Body of pancreas (tissue), 4 donors: ENCODE data around the gene ANO2. TPM values are rescaled to one million over a fixed set of nuclear protein-coding genes. Genes with fewer than 3 reads are reported as not detected.

Source experiments
- ATAC-seq: fragments of 150-250 bp; one replicate; pipeline ENCODE4 v1.9.1; 2016
- DNase-seq, 4 donors: peaks; one replicate each; pipeline ENCODE4 v3.0.0-alpha.2; 2019
- H3K27ac ChIP-seq, 4 donors: fragments of 200-600 bp; sonication (generic); 1 replicate in 3 of 4; 2 replicates in 1 of 4; pipeline versions ENCODE4 v1.5.1 to v1.6.1; 2016 to 2019; ENCODE audit warnings: mild to moderate bottlenecking in 1 of 4, mixed read lengths in 1 of 4, moderate library complexity in 1 of 4
- H3K27me3 ChIP-seq, 2 donors: fragments of 200-600 bp; sonication (generic); one replicate each; pipeline ENCODE4 v1.6.0; 2016; ENCODE audit warnings: mild to moderate bottlenecking in 1 of 2
- H3K36me3 ChIP-seq, 2 donors: fragments of 200-600 bp; sonication (generic); replicated peaks in 1 of 2; 2 replicates each; pipeline ENCODE4 v1.5.1; 2016; ENCODE audit warnings: low read depth in 2 of 2; ENCODE audit not compliant: insufficient read depth in 1 of 2
- H3K4me1 ChIP-seq: fragments of 200-600 bp; sonication (generic); one replicate; pipeline ENCODE4 v1.6.0; 2016
- H3K4me3 ChIP-seq, 2 donors: fragments of 200-600 bp; sonication (generic); 1 replicate in 1 of 2; 2 replicates in 1 of 2; pipeline ENCODE4 v1.5.1; 2016 to 2019
- H3K9me3 ChIP-seq, 3 donors: fragments of 200-600 bp; sonication (generic); 1 replicate in 2 of 3; 2 replicates in 1 of 3; pipeline ENCODE4 v1.5.1; 2016
- POLR2A ChIP-seq, 3 donors: fragments of 450-650 bp; IDR thresholded peaks; one replicate each; pipeline ENCODE4 v1.6.1; 2016; ENCODE audit warnings: antibody characterized with exemption in 3 of 3, mild to moderate bottlenecking in 2 of 3
- WGBS, 2 donors: methylation state at CpG; one replicate each; pipeline ENCODE4 v1.1.5; 2017; 5-methylcytosine and 5-hydroxymethylcytosine counted together
- intact Hi-C: fragments of 100-400 bp; cut with DNase I; formaldehyde crosslinking; loops from one replicate; pipeline ENCODE4 v1.15.1; 2023
- total RNA-seq, 2 donors: library from RNA; depleted of rRNA; stranded (reverse); fragments of >200 nt; gene quantifications; one replicate each; pipeline ENCODE4 v1.1.0, GENCODE V29; 2016
- TF ChIP-seq, protein P1 (sequence below), 7 experiments: fragments of 450-650 bp in 4 of 7; fragments of 200-600 bp in 3 of 7; sonication (generic) in 3 of 7; IDR thresholded peaks; one replicate each; pipeline ENCODE4 v1.5.1; 2016 to 2019; ENCODE audit warnings: antibody characterized with exemption in 7 of 7

Gene ANO2
- total RNA-seq, 2 donors from 2014 or later: 2.1 to 4.3 TPM

DNA sequence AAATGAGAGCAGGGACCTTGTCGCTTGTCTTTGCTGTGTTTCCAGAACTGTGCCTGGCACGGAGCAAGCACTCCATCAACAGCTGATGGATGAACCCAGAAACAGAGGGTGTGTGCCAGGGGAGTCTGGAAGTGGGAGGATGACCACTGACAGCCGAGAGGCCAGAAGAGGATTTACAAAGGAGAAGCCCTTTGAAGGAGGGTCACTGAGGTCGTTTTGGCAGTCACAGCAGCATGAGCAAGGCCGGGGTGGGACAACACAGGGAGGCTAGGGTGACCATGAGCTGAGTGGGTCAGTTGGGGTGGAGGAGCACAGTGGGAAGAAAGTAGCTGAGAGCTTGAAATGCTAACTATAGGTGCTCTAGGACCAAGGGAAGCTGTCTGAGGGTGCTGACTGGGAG, 313.6 kb downstream of the ANO2 start:
- TF ChIP-seq, protein P1, sequence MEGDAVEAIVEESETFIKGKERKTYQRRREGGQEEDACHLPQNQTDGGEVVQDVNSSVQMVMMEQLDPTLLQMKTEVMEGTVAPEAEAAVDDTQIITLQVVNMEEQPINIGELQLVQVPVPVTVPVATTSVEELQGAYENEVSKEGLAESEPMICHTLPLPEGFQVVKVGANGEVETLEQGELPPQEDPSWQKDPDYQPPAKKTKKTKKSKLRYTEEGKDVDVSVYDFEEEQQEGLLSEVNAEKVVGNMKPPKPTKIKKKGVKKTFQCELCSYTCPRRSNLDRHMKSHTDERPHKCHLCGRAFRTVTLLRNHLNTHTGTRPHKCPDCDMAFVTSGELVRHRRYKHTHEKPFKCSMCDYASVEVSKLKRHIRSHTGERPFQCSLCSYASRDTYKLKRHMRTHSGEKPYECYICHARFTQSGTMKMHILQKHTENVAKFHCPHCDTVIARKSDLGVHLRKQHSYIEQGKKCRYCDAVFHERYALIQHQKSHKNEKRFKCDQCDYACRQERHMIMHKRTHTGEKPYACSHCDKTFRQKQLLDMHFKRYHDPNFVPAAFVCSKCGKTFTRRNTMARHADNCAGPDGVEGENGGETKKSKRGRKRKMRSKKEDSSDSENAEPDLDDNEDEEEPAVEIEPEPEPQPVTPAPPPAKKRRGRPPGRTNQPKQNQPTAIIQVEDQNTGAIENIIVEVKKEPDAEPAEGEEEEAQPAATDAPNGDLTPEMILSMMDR (IDR thresholded peaks at IDR 0.05): no peak
- TF ChIP-seq POLR2A (IDR thresholded peaks at IDR 0.05): no peak
- H3K27ac ChIP-seq: no peak overlapping the region
- H3K36me3 ChIP-seq: no peaks in the 10 kb centered on the region
- ATAC-seq (no peak), DNase-seq (no peak)
- H3K4me1 ChIP-seq: no peaks in the 10 kb centered on the region
- 49 to 54% methylated on average over 5 of the region's 5 CpGs for WGBS, 2 donors
- H3K4me3 ChIP-seq: no peak overlapping the region
- H3K27me3 ChIP-seq: no peaks in the 10 kb centered on the region
- H3K9me3 ChIP-seq: no peaks in the 10 kb centered on the region
- intact Hi-C loops: no loop called here

DNA sequence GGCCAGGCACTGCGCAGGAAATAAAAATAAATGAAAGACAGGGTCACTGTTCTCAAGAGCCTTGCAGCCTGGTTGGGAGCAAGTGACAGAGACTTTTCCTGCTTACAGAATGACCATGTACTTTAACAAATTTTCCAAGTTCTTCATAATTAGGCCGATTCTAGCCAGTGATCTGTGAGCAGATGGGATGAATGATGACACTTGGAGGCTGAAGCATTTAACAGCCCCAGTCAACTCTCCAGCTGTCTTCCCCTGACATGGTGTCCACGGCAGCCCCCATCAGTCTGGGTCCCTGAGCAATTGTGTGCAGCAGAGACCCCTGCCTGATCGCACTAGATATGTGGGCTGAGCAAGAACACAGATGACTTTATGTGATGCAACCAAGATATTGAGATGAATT, 314.3 kb downstream of the ANO2 start:
- 68 to 71% methylated on average over 4 of the region's 4 CpGs for WGBS, 2 donors
- H3K27me3 ChIP-seq: no peaks in the 10 kb centered on the region
- no peak overlapping the region for H3K27ac ChIP-seq
- DNase-seq (no peak), ATAC-seq (no peak)
- TF ChIP-seq, protein P1 (IDR thresholded peaks at IDR 0.05): no peak
- no peak for TF ChIP-seq POLR2A (IDR thresholded peaks at IDR 0.05)
- H3K9me3 ChIP-seq: no peaks in the 10 kb centered on the region
- H3K36me3 ChIP-seq: no peaks in the 10 kb centered on the region
- H3K4me1 ChIP-seq: no peaks in the 10 kb centered on the region
- intact Hi-C loops: no loop called here
- H3K4me3 ChIP-seq: no peak overlapping the region

DNA sequence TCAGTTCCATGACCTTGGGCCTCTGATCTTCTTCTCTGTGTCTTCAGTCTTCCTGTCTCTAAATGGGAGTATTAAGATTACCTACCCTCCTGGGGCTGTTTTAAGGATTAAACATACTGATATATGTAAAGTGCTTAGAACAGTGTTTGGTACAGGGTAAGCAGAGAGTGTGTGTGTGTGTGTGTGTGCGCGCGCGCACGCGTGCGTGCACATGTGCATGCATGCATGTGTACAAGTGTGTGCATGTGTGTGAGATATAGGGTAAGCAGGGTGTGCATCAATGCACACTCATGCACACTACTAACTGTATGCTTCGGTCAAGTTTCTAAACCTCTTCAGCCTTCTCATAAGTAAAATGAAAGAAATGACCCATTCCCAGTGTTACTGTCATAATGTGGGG, 316.6 kb downstream of the ANO2 start:
- 94 to 97% methylated on average over 8 of the region's 8 CpGs for WGBS, 2 donors
- no peaks in the 10 kb centered on the region for H3K4me1 ChIP-seq
- intact Hi-C loops: no loop called here
- H3K9me3 ChIP-seq: no peaks in the 10 kb centered on the region
- DNase-seq (no peak), ATAC-seq (no peak)
- no peaks in the 10 kb centered on the region for H3K36me3 ChIP-seq
- no peak overlapping the region for H3K4me3 ChIP-seq
- TF ChIP-seq, protein P1 (IDR thresholded peaks at IDR 0.05): no peak
- no peak for TF ChIP-seq POLR2A (IDR thresholded peaks at IDR 0.05)
- H3K27me3 ChIP-seq: no peaks in the 10 kb centered on the region
- no peak overlapping the region for H3K27ac ChIP-seq

DNA sequence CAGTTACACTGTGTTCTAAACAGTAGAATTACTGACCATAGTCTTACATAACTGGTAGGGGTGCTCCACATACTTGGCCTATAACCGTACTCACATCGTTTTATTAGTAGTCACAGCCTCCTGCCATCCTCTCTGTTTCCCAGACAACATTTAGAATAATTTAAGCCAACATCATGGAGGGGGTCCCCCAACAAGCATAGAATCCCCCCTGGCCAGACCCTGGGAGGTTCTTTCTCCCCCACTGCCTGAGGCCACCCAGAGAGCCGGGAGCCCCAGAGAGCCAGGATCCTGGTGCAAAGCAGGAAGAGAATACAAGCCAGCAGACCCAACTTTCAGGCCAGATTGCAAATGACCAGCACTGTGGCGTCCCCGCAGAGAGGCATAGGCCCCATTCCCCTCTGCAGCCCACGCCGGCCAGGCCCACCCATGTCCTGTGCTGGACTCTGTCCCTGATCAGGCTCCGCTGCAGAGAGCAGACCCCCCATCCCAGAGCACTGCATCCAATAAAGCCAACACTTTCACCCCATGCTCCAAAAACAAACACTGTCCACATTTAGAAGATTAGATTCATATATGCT, 317.9 kb downstream of the ANO2 start:
- H3K36me3 ChIP-seq: no peaks in the 10 kb centered on the region
- H3K9me3 ChIP-seq: no peaks in the 10 kb centered on the region
- H3K4me1 ChIP-seq: no peaks in the 10 kb centered on the region
- intact Hi-C loops: no loop called here
- no peak for TF ChIP-seq POLR2A (IDR thresholded peaks at IDR 0.05)
- TF ChIP-seq, protein P1 (IDR thresholded peaks at IDR 0.05): no peak
- ATAC-seq: no peak
- no peak overlapping the region for H3K4me3 ChIP-seq
- DNase-seq: no peak
- 58 to 88% methylated on average over 4 to 8 of the region's 8 CpGs for WGBS, 2 donors
- H3K27me3 ChIP-seq: no peaks in the 10 kb centered on the region
- no peak overlapping the region for H3K27ac ChIP-seq

GRCh38 chr12:5626151-5626550, 318.9 kb downstream of the ANO2 start:
- no peak for DNase-seq
- intact Hi-C loops: no loop called here
- no peak overlapping the region for H3K4me3 ChIP-seq
- ATAC-seq: no peak
- no peaks in the 10 kb centered on the region for H3K4me1 ChIP-seq
- H3K9me3 ChIP-seq: no peaks in the 10 kb centered on the region
- no peaks in the 10 kb centered on the region for H3K27me3 ChIP-seq
- WGBS, 2 donors: 65 to 88% methylated on average over 5 to 7 of the region's 7 CpGs
- TF ChIP-seq, protein P1 (IDR thresholded peaks at IDR 0.05): no peak
- TF ChIP-seq POLR2A (IDR thresholded peaks at IDR 0.05): no peak
- no peak overlapping the region for H3K27ac ChIP-seq
- no peaks in the 10 kb centered on the region for H3K36me3 ChIP-seq
